Stimulated activated CD4-positive, alpha-beta T cell treated with anti-CD3 and anti-CD28 coated beads, Interleukin-12 subunit alpha, Interleukin-12 subunit beta, amount 100 ng/mL, for 24 hours (primary cell): ENCODE measurements around the gene HIKESHI.
"Not testable (repeated sequence)": the region's sequence is repeated elsewhere in the genome, so short reads cannot be mapped to it uniquely, and the experiment has no call there.

ENCODE experiments used
- DNase-seq, 2 experiments: peaks; one replicate each; pipeline ENCODE4 v3.0.0-alpha.2; 2020; ENCODE audit warnings: low read depth in 2 of 2

The HIKESHI gene, protein sequence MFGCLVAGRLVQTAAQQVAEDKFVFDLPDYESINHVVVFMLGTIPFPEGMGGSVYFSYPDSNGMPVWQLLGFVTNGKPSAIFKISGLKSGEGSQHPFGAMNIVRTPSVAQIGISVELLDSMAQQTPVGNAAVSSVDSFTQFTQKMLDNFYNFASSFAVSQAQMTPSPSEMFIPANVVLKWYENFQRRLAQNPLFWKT

DNA sequence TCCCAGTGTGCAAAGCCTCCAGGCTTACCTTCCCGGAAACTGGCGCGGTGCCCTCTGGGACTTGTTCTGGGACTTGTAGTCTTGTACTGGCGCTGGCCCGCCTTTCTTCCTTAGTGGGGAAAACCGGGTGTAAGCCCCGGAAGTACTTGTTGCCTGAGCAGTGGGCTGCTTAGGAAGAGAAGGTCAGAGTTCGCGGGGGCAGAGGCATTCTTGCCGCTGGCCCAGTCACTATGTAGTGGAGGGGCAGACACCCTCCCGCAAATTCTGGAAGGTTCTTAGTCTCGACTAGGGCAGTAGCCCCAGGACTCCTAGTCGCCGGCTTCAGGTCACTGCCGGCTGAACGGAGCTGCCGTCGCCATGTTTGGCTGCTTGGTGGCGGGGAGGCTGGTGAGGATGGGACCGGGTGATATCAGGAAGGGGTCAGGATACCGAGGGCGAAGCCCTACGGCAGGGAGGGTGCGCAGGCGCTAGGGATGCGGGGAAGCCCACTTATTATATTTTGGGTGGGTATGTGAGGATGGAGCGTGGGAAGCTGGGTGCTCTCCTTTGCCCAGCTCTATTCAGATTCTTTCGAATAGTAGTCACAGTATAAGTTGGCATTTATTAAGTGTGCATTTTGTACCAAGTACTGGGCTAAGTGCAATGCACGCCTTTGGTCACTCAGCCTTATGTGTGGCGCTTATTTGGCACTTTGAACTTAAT, at the start of gene HIKESHI:
Gene HIKESHI, plus strand, starts transcription at position 149 of the 702 bp plus-strand sequence. Its CDS starts 209 bp downstream, at position 358.
- DNase-seq, result peak; percentile 89 to 90

DNA sequence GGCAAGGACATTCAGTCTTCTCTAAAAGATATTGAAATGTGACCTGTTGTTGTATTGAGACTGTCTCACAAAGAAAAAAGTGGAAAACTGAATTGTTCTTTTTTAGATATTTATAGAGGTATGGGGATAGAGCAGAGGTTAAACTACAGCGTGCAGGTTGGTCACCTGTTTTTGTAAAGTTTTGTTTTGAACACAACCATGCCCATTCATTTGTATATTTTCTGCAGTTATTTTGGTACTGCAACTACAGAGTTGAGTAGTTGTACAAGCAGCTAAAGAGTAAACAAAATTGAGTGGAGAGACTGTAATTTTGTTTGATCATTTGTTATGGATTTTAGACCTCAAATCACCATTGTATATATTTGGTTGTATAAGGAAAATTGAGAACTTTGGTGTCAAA, 46.1 kb upstream of the HIKESHI start:
- no peak for DNase-seq

DNA sequence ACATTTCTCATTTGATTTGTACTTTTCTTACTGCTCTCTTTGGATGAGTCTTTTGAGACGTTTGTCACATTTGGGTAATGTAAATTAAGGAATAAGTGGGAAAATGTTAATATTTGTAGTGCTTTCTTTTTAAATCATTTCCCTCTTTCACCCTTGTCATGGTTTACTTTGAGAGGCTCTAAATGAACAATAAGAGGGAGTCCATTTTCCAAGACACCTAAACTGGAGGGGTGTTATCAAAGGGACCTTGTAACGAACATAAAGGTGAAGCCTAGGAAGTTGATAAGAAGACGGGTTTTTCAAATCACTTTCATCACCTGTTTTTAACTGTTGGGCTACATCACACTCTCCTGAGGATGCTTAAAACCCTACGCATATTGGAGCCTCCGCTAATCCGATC, 45.4 kb upstream of the HIKESHI start:
- no peak for DNase-seq

DNA sequence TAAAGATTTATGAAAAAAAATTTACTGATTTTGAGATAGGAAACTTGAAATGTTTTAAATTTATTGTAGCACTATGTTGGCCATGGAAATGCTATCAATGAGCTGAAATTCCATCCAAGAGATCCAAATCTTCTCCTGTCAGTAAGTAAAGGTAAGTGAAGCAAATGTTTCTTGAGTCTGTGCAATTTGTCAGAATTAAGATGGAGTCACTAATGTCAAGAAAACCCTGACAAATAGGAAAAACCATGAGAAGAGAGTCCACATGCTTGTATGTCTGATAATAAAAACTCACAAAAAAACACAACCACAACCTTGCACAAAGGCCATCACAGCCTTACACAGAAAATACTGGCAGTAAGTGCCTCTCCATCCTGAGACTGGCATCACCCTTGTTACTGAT, 44.6 kb upstream of the HIKESHI start:
- DNase-seq, result no peak

DNA sequence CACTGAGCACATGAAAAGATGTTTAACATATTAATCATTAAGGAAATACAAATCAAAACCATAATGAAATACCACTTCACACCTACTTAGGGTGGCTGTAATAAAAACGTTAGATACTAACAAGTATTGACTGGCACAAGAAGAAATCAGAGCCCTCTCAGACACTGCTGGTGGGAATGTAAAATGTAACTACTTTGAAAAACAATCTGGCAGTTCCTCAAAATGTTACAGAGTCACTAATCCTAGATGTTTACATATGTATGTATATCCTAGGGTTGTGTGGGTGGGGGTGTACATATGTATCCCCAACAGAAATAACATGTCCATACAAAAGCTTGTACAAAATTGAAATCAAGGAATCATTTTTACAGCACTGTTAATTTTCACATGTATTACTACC, 42.3 kb upstream of the HIKESHI start:
- no peak for DNase-seq

DNA sequence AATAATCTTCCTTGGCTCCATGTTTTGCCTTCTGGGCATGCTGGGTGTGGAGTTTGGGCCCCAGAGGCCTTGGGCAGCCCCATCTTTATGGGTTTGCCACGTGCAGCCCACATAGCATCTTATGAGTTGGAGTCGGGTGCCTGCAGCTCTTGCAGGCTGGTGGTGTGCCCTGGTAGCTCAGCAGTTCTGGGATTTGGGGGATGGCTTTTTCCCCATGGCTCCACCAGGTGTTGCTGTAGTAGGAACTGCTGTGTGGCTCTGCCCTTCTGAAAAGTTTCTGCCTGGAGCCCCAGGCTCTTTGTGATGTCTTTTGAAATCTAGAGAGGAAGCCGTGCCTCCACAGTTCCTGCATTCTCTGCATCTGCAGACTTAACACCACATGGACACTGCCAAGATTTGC, 40.7 kb upstream of the HIKESHI start:
- no peak for DNase-seq

DNA sequence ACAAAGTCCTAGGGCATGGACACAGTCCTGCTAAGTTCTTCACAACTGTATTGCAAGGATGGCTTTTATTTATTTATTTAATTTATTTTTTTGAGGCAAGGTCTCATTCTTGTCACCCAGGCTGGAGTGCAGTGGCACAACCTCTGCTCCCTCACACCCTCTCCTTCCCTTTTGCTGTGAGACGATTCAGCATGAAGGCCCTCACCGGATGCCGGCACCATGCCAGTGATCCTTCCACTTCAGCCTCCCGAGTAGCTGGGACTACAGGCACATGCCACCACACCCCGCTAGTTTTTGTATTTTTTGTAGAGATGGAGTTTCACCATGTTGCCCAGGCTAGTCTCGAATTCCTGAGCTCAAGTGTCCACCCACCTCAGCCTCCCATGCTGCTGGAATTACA, 39.7 kb upstream of the HIKESHI start:
- no peak for DNase-seq

DNA sequence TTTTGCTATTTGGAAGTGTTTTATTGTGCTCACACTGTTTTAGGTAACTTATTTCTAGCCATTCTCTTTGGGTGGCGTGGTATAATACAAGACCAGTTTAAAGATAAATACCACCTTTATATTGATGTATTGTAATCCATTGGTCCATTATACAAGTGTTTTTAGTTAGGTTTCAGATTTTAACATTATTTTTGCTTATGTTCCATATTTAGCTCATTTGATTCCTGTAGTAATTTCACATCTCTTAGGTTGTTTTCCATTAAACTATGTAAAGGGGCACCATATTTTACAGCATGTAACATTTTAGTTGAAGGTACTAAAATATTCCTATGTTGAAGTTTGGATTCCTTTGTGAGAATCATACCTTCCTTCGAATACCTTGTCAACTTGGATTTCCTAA, 37.4 kb upstream of the HIKESHI start:
- no peak for DNase-seq

DNA sequence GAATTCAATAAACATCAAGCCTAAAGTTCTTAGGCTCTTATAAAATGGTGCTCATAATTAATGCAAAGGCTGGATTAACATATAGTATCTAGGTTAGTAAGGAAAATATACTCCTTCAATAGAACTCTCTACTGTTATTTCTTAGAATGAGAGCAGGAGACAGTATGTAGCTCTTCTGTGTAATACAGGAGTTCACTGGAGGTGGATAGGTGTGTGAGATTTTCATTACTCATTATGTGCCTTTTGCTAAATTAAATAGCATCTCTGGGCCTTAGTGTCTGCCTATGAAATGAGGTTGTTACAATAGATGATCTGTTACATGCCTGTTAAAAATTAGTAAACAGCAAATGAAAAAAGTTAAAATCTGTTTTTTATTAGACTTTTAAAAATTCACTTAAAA, 36.8 kb upstream of the HIKESHI start:
- DNase-seq, result no peak

DNA sequence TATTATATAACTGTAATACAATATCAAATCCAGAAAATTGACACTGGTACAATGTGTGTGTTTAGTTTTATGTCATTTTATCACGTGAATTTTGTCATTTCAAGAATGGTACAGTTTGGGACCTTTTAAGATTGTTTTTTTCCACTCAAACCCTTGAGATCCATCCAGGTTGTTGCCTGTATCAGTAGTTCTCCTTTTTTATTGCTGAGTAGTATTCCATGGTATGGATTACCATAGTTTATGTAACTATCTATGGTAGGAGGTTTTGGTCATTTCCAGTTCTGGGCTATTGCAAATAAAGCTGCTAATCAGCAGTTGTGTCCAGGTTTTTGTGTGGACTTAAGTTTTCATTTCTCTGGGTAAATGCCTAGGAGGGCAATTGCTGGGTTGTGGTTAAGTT, 32.4 kb upstream of the HIKESHI start:
- DNase-seq, result no peak

DNA sequence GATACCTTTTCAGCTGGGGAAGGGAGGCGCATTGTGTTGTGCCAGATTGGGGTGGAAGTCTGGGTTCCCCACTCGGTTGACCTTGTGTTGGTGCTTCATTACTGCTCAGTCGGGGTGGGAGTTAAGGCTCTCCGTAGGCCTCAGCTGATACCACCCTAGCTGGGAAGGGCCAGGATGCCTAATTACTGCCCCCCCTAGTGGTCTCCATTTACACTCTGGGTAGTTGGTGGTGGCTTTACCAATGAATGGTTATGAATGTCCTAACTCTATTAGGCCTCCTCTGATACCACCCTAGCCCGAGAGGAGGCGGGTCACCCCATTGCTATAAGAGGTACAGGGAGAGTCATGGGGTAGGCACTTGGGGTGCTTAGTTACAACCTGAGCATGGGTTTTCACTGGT, 27.5 kb upstream of the HIKESHI start:
- DNase-seq, result no peak

DNA sequence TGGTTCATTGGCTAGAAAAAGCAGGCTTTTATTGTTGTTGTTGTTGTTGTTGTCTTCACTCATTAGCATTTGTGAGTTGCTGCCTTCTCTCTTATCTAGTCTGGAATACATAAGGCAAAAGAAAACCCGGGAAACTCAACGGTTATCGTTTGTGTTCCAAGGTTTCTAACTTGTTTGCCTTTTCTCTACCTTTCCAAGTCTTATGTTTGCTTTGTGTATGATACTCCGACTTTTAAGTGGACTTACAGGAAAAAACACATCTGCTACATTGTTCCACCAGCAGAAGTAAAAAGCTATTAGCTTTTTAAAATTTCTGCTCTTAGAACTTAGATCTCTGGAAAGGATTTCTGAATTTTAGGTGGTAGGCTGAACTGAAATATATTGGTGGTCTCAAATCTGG, 27.0 kb upstream of the HIKESHI start:
- no peak for DNase-seq

DNA sequence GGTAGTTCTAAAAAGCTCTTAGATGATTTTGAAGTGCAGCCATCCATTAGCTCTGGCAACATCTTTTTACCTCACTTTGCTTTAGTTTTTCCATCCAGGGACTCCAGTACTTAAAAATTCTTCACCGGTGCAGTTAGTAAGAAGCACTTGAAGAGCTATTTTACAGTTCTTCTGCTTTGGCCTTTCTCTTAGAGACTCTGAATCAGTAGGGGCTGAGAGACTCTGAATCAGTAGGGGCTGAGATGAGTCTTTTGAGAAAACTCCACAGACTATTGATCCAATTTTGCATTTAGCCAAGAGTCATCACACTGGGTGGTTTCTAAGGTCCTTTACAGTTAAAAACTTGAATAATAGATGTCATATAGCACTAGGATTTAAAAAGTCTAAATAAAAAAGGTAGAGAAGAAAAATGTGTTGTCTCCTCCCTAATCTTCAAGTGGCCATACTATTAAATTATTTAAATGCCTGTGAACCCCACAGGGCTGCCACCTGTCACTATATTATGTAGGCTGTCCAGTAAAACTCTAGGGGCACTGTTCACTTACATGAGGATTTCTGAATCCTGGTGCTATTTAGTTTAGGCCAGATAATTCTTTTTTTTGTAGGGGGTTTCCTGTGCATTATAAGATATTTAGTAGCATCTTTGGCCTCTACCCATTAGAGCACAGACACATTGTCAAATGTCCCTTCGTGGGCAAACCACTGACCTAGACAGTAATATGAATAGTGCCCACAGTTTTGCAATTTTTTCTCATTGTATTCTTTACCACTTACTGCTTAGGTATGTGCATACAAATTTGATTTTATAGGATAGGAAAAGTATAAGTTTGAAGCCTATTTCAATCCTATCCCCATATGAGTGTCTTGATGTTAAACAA, 26.3 kb upstream of the HIKESHI start:
- no peak for DNase-seq

DNA sequence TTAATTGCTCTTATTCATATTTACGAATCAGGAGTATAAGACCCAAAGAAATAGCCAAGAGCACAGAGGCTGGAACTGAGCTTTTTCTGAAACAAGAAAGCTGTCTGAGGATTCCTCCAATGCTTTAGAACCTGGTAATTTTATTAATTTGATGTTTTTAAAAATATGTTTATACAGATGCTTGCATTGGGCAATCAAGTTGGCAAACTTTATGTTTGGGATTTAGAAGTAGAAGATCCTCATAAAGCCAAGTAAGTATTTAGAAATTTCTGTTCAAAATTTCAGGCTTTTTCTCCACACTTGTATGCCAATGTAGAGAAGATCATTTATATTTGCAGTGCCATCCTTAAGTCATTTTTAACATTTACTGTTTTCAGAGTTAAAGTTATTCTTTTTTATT, 24.3 kb upstream of the HIKESHI start:
- no peak for DNase-seq

DNA sequence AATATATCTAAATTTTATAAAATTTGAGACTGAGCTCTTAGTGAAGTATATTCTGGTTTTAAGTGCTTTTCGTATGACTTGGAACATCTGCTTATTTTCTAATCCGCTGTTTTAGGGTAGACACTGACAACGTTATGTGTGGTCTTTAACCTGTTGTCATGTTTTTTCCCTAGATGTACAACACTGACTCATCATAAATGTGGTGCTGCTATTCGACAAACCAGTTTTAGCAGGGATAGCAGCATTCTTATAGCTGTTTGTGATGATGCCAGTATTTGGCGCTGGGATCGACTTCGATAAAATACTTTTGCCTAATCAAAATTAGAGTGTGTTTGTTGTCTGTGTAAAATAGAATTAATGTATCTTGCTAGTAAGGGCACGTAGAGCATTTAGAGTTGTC, 23.8 kb upstream of the HIKESHI start:
- no peak for DNase-seq

DNA sequence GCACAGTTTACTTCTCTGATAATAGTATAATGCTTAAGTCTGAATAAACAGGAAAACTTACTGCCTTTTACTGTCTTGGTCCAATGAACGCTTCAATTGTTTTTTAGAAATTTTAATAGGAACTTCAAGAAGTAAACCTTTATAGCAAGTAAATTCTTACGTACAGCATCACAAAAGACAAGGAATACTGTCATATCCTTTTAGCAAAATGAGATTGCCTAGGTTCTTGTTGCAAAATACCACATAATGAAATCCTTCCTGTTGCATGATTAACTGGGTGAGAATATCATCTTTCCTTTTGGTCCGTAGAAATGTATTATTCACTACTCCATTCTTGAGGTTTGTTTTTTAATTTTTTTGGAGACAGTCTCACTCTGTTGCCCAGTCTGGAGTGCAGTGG, 22.3 kb upstream of the HIKESHI start:
- no peak for DNase-seq

DNA sequence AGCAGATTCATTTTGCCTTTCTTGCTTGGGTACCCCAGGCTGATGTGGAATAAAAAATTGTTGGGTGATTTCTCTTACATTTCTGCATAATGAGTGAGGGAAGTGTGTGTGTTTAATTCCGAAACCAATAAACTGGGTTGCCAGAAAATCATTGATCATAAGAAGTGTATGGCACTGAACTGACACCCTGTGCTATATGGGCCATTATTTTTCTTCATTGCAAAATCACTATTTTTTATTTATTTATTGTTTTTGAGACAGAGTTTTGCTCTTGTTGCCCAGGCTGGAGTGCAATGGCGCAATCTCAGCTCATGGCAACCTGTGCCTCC, 14.6 kb upstream of the HIKESHI start:
- no peak for DNase-seq

DNA sequence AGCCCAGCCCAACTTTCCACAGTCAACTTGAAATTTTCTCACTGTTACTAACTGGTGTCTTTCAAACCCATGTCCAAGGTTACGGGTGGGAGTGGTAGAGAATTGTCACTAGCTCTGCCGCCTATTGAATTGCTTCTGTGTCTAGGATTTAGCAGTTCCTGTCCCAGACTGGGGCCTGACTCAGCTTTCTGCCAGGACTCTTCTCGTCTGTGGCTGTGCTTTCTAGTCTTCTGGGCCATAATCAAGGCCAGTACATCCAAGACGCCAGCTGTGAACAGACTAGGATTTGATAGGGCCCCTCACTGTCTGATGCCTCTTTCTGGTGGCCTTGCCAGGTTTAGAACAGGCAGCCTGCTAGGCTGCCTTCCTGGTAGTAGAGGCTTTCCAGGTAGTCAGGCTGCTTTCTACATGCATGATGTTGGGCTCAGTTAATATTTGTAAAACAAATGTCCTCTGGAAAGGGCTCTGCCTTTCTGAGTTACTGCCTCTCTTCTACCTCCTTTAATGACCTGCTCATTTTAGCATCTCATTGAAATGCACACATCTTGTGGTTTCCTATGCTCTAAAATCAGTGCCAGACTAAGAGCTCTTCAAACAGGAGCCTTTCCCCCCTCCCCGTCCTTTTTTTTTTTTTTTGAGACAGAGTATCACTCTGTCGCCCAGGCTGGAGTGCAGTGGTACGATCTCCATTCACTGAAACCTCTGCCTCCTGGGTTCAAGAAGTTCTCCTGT, 13.1 kb upstream of the HIKESHI start:
- no peak for DNase-seq

DNA sequence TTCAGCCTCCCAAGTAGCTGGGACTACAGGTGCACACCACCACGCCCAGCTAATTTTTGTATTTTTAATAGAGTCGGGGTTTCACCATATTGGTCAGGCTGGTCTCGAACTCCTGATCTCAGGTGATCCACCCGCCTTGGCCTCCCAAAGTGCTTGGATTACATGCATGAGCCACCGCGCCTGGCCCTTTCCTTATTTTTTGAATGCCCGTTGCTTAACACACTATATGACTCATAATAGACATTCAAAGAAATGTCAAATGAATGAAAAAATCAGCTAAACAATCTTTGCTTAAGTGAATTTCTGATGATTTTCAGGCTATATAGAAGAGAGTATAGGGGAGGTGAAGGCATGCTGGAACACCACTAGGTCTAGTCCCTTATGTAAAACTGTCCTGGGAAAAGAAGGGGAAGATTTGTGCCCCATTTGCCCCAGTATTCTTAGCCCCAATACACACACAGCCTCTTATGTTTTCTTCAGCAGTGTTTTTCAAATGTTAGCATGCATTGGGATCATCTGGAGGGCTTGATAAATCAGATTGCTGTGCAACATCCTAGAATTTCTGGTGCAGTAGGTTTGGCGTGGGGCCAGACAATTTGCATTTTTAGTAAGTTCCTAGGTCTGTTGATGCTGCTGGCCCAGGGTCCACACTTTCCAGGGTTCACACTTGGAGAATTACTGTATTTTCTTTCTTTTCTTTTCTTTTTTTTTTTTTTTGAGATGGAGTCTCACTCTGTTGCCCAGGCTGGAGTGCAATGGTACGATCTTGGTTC, 12.3 kb upstream of the HIKESHI start:
- DNase-seq, result not testable (repeated sequence)

DNA sequence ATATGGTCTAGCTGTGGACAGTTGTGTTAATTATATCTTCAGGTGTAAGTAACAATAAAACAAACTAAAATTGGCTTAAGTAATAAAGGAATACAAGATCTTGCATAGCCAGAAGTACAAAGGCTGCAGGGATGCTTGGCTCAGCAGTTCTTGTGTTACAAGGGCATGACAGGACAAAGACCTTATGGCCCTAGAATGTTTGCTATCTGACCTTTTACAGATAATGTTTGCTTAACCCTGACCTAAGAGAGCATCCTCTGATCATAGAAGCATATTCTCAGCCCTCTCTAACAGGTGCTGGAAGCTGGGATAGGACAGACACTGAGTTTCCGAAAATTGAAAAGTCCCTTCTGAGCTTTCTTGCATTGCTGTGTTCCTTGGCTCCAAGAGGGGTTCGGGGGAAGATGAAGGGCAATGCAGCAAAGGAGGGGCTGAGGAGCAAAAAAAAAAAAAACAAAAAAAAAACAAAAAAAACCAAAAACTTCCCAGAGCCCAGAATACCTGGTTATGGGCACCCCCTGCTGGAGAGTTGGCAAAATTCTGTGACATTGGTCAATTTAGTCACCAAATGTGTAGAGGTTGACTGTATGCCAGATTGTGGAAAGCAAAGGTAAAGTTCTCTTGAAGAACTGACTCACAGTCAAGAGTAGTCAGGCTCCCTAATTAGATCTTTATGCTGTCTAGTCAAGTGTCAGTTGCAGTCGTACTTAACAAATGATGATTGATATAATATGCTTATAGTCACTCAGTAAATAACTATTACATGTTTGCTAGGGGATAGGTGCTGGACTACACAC, 10.4 kb upstream of the HIKESHI start:
- peak in 1 of 2 experiments; percentile 69 for DNase-seq
